HUES6 (cell line): ENCODE results near the gene CLEC11A.

Source experiments
- H3K27ac ChIP-seq: 2 replicates; pipeline ENCODE4 v1.7.0; 2013; ENCODE audit warnings: low read depth, mild to moderate bottlenecking, low read length, inconsistent platforms
- H3K27me3 ChIP-seq: 2 replicates; pipeline ENCODE4 v1.6.1; 2013; ENCODE audit warnings: low read length; ENCODE audit not compliant: control insufficient read depth, insufficient read depth
- H3K36me3 ChIP-seq: 2 replicates; pipeline ENCODE4 v1.6.1; 2013; ENCODE audit warnings: low read length; ENCODE audit not compliant: control insufficient read depth, insufficient read depth
- H3K4me1 ChIP-seq: 2 replicates; pipeline ENCODE4 v1.6.1; 2013; ENCODE audit warnings: low read length; ENCODE audit not compliant: control insufficient read depth, insufficient read depth
- H3K4me3 ChIP-seq: 2 replicates; pipeline ENCODE4 v1.5.1; 2013; ENCODE audit warnings: low read depth, low read length
- H3K9ac ChIP-seq: one replicate; pipeline ENCODE4 v1.6.1; 2013; ENCODE audit warnings: mild to moderate bottlenecking, low read length
- H3K9me3 ChIP-seq: 2 replicates; pipeline ENCODE4 v1.6.1; 2013; ENCODE audit warnings: low read depth, low read length; ENCODE audit not compliant: control insufficient read depth, insufficient read depth

CLEC11A gene

GRCh38 chr19:50708179-50708879, 14.8 kb upstream of the CLEC11A start:
- Histone ChIP-seq H3K4me1 (no peaks in the 10 kb centered on the region), H3K27me3 (peaks cover 40% of the 10 kb centered on the region), H3K27ac (no peak overlapping the region), H3K9ac (no peak overlapping the region), H3K36me3 (no peaks in the 10 kb centered on the region), H3K9me3 (no peaks in the 10 kb centered on the region), H3K4me3 (no peak overlapping the region)

GRCh38 chr19:50710094-50710493, 13.1 kb upstream of the CLEC11A start:
- no peak overlapping the region for H3K4me3 ChIP-seq
- H3K36me3 ChIP-seq, result no peaks in the 10 kb centered on the region
- H3K9me3 ChIP-seq, result no peaks in the 10 kb centered on the region
- H3K27ac ChIP-seq, result no peak overlapping the region
- no peak overlapping the region for H3K9ac ChIP-seq
- no peaks in the 10 kb centered on the region for H3K4me1 ChIP-seq
- H3K27me3 ChIP-seq, result peaks cover 31% of the 10 kb centered on the region

GRCh38 chr19:50710612-50711011, 12.6 kb upstream of the CLEC11A start:
- Histone ChIP-seq H3K9me3 (no peaks in the 10 kb centered on the region), H3K4me3 (no peak overlapping the region), H3K27me3 (peaks cover 36% of the 10 kb centered on the region), H3K4me1 (no peaks in the 10 kb centered on the region), H3K36me3 (no peaks in the 10 kb centered on the region), H3K27ac (no peak overlapping the region), H3K9ac (no peak overlapping the region)

- Histone ChIP-seq H3K27me3 (peaks cover 42% of the 10 kb centered on the region), H3K9ac (no peak overlapping the region), H3K4me3 (no peak overlapping the region), H3K27ac (no peak overlapping the region), H3K4me1 (no peaks in the 10 kb centered on the region), H3K9me3 (no peaks in the 10 kb centered on the region), H3K36me3 (no peaks in the 10 kb centered on the region)
These were observed 12.0 kb upstream of the CLEC11A start for GRCh38 chr19:50711196-50711595.

GRCh38 chr19:50711805-50712204, 11.4 kb upstream of the CLEC11A start:
- H3K9ac ChIP-seq, result no peak overlapping the region
- no peaks in the 10 kb centered on the region for H3K36me3 ChIP-seq
- no peaks in the 10 kb centered on the region for H3K4me1 ChIP-seq
- peaks cover 48% of the 10 kb centered on the region for H3K27me3 ChIP-seq
- no peak overlapping the region for H3K27ac ChIP-seq
- H3K4me3 ChIP-seq, result no peak overlapping the region
- H3K9me3 ChIP-seq, result no peaks in the 10 kb centered on the region

GRCh38 chr19:50712833-50713232, 10.3 kb upstream of the CLEC11A start:
- no peak overlapping the region for H3K9ac ChIP-seq
- H3K4me3 ChIP-seq, result no peak overlapping the region
- H3K27ac ChIP-seq, result no peak overlapping the region
- H3K27me3 ChIP-seq, result peaks cover 58% of the 10 kb centered on the region
- no peaks in the 10 kb centered on the region for H3K4me1 ChIP-seq
- H3K36me3 ChIP-seq, result no peaks in the 10 kb centered on the region
- no peaks in the 10 kb centered on the region for H3K9me3 ChIP-seq

- H3K4me3 ChIP-seq, result no peak overlapping the region
- no peaks in the 10 kb centered on the region for H3K9me3 ChIP-seq
- H3K4me1 ChIP-seq, result no peaks in the 10 kb centered on the region
- H3K36me3 ChIP-seq, result no peaks in the 10 kb centered on the region
- H3K27me3 ChIP-seq, result peaks cover 60% of the 10 kb centered on the region
- H3K9ac ChIP-seq, result no peak overlapping the region
- no peak overlapping the region for H3K27ac ChIP-seq
These were observed 9.5 kb upstream of the CLEC11A start for GRCh38 chr19:50713556-50714236.

- H3K9me3 ChIP-seq, result no peaks in the 10 kb centered on the region
- H3K4me3 ChIP-seq, result no peak overlapping the region
- no peak overlapping the region for H3K9ac ChIP-seq
- no peaks in the 10 kb centered on the region for H3K36me3 ChIP-seq
- no peak overlapping the region for H3K27ac ChIP-seq
- H3K27me3 ChIP-seq, result peaks cover 56% of the 10 kb centered on the region
- peaks cover 5% of the 10 kb centered on the region; the same call in 1 of the 2 replicates for H3K4me1 ChIP-seq
These were observed 6.8 kb upstream of the CLEC11A start for GRCh38 chr19:50716178-50717025.

GRCh38 chr19:50717026-50717723, 6.0 kb upstream of the CLEC11A start:
- peaks cover 5% of the 10 kb centered on the region; the same call in 1 of the 2 replicates for H3K4me1 ChIP-seq
- no peak overlapping the region for H3K9ac ChIP-seq
- no peaks in the 10 kb centered on the region for H3K9me3 ChIP-seq
- no peak overlapping the region for H3K27ac ChIP-seq
- peaks cover 60% of the 10 kb centered on the region for H3K27me3 ChIP-seq
- no peak overlapping the region for H3K4me3 ChIP-seq
- H3K36me3 ChIP-seq, result no peaks in the 10 kb centered on the region

- H3K9ac ChIP-seq, result no peak overlapping the region
- no peaks in the 10 kb centered on the region for H3K36me3 ChIP-seq
- no peak overlapping the region for H3K27ac ChIP-seq
- no peaks in the 10 kb centered on the region for H3K9me3 ChIP-seq
- peaks cover 12% of the 10 kb centered on the region for H3K4me1 ChIP-seq
- H3K27me3 ChIP-seq, result peaks cover 67% of the 10 kb centered on the region
- peak overlapping the region; percentile 61 for H3K4me3 ChIP-seq
These were observed 5.3 kb upstream of the CLEC11A start for GRCh38 chr19:50717891-50718254.
